HepG2 (cell line): ENCODE results near the gene RNF149. TPM values are rescaled to one million over a fixed set of nuclear protein-coding genes. Genes with fewer than 3 reads are reported as not detected.

Source experiments
- ARID4A ChIP-seq: sonication (generic); formaldehyde crosslinking; IDR thresholded peaks from 2 replicates; pipeline ENCODE4 v1.5.0; 2020; ENCODE audit warnings: mild to moderate bottlenecking, missing genetic modification reagents, borderline replicate concordance
- BCL6 ChIP-seq: IDR thresholded peaks from 2 replicates; pipeline ENCODE4 v1.6.1; 2016; ENCODE audit warnings: missing genetic modification reagents, missing compliant biosample characterization
- HNF1A ChIP-seq, 2 experiments: sonication (generic) in 1 of 2; formaldehyde crosslinking in 1 of 2; IDR thresholded peaks; 2 replicates each; pipeline versions ENCODE4 v1.4.0 to v1.6.1; 2016 to 2020; ENCODE audit warnings: borderline replicate concordance in 1 of 2, low read depth in 1 of 2, mild to moderate bottlenecking in 1 of 2, missing genetic modification reagents in 1 of 2
- KDM1A ChIP-seq: IDR thresholded peaks from 2 replicates; pipeline ENCODE4 v1.6.1; 2016; ENCODE audit warnings: missing compliant biosample characterization
- MLX ChIP-seq: IDR thresholded peaks from 2 replicates; pipeline ENCODE4 v1.6.1; 2016
- PATZ1 ChIP-seq: sonication (generic); formaldehyde crosslinking; IDR thresholded peaks from 2 replicates; pipeline ENCODE4 v1.4.0; 2020; ENCODE audit warnings: missing genetic modification reagents
- RFX5 ChIP-seq: IDR thresholded peaks from 2 replicates; pipeline ENCODE4 v1.6.1; 2011; ENCODE audit warnings: low read depth, low read length, improper control_type of control experiment
- SRSF9 ChIP-seq: fragments of 200-400 bp; formaldehyde crosslinking; IDR thresholded peaks from 2 replicates; pipeline ENCODE4 v1.6.1; 2018; ENCODE audit warnings: borderline replicate concordance, mild to moderate bottlenecking, low read depth, low read length; ENCODE audit not compliant: insufficient read depth, poor library complexity, severe bottlenecking
- TBX3 ChIP-seq: fragments of 450-650 bp; IDR thresholded peaks from 2 replicates; pipeline ENCODE4 v1.6.1; 2017; ENCODE audit warnings: antibody characterized with exemption, mild to moderate bottlenecking, inconsistent platforms, borderline replicate concordance
- ZEB1 ChIP-seq: IDR thresholded peaks from 2 replicates; pipeline ENCODE4 v1.6.1; 2012; ENCODE audit warnings: mild to moderate bottlenecking, low read depth, inconsistent platforms; ENCODE audit not compliant: insufficient replicate concordance
- ZNF503 ChIP-seq: sonication (generic); formaldehyde crosslinking; IDR thresholded peaks from 2 replicates; pipeline ENCODE4 v1.4.0; 2020; ENCODE audit warnings: missing genetic modification reagents
- ZNF670 ChIP-seq: sonication (generic); formaldehyde crosslinking; IDR thresholded peaks from 2 replicates; pipeline ENCODE4 v1.8.0; 2022; ENCODE audit warnings: mild to moderate bottlenecking, missing genetic modification reagents, borderline replicate concordance
- ZSCAN31 ChIP-seq: sonication (generic); formaldehyde crosslinking; IDR thresholded peaks from 2 replicates; pipeline ENCODE4 v1.5.0; 2020; ENCODE audit warnings: low read depth, mild to moderate bottlenecking, missing genetic modification reagents
- polyA plus RNA-seq, 8 experiments: library from polyadenylated mRNA; depleted of rRNA in 3 of 8; stranded (reverse) in 7 of 8; unstranded in 1 of 8; fragments of >200 nt; fragmentation: Illumina TruSeq in 4 of 8; extraction: Trizol in 4 of 8; gene quantifications; 2 replicates each; pipeline versions ENCODE4 v1.2.1 to v1.2.3, GENCODE V29; 2011 to 2016; ENCODE audit warnings: low read depth in 4 of 8, missing spikeins in 1 of 8, mixed read lengths in 1 of 8; ENCODE audit not compliant: insufficient read depth in 1 of 8
- total RNA-seq, 5 experiments: library from RNA; depleted of rRNA; stranded (reverse); fragments of >200 nt; fragmentation: Illumina TruSeq; extraction: Trizol; gene quantifications; 2 replicates each; pipeline ENCODE4 v1.2.3, GENCODE V29; 2016; ENCODE audit warnings: low read depth in 1 of 5

Gene RNF149
- total and polyA plus RNA-seq, 2 of the 13 experiments (the other 11 are each of a cell fraction or from before 2014, with no cell fraction given): 87.6 to 109 TPM

- peak; percentile 35; the same call in 1 of the 2 replicates for TF ChIP-seq MLX (CRISPR knock-in tag)
- TF ChIP-seq HNF1A (IDR thresholded peaks at IDR 0.05; ENCODE audit: low read depth): peak; percentile 63
- peak; percentile 69; the same call in 1 of the 2 replicates for TF ChIP-seq HNF1A (CRISPR knock-in tag; IDR thresholded peaks at IDR 0.05; ENCODE audit: borderline replicate concordance)
- no peak for TF ChIP-seq ARID4A (CRISPR knock-in tag)
- TF ChIP-seq PATZ1 (CRISPR knock-in tag): 0 out of 2 replicates have a peak, but pooled peaks have one; percentile 15
- TF ChIP-seq TBX3: peak; percentile 89
- TF ChIP-seq ZNF670 (CRISPR knock-in tag): no peak
- TF ChIP-seq KDM1A (CRISPR knock-in tag): peak; percentile 32
- TF ChIP-seq SRSF9: no peak
- peak; percentile 86 for TF ChIP-seq ZNF503 (CRISPR knock-in tag)
- no peak for TF ChIP-seq RFX5
- 0 out of 2 replicates have a peak, but pooled peaks have one; percentile 35 for TF ChIP-seq ZSCAN31 (CRISPR knock-in tag)
- peak; percentile 77 for TF ChIP-seq ZEB1
- peak; percentile 91 for TF ChIP-seq BCL6
Observed at GRCh38 chr2:101332885-101333766, 24.6 kb upstream of the RNF149 start (continued).
